Heart left ventricle (tissue), 13 donors: ENCODE data around the gene DNAJB14.
"Not testable (repeated sequence)": the region's sequence is repeated elsewhere in the genome, so short reads cannot be mapped to it uniquely, and the experiment has no call there.

Experiments
- POLR2A ChIP-seq, 2 donors: fragments of 450-650 bp; IDR thresholded peaks; one replicate each; pipeline ENCODE4 v1.6.1; 2017; ENCODE audit warnings: antibody characterized with exemption in 2 of 2, mild to moderate bottlenecking in 2 of 2, moderate library complexity in 2 of 2
- TF ChIP-seq, protein P1 (sequence below), 12 donors: fragments of 200-600 bp; sonication (generic) in 4 of 12; IDR thresholded peaks; one replicate each; pipeline versions ENCODE4 v1.5.0 to v1.8.0; 2018 to 2022; ENCODE audit warnings: antibody characterized with exemption in 12 of 12, mild to moderate bottlenecking in 5 of 12
- donor health status: ischemic (EF 13 %, LVEDD 7.1; RV severe dilation, severe dysfunction).
- donor health status: DM: no; HTN: yes; CAD: no.
- donor health status: DM: no; HTN: no; CAD: no.
- donor health status: ischemic (EF 25% LVEDD 6.9; RV normal size, moderate dysfunction).
- donor health status: ischemic (EF 25% LVEDD 5.7; RV mildly dilated, moderate dysfunction).
- donor health status: ischemic (EF 35%, LVEDD 5.7; RV mildly dilated, moderate dysfunction).
- donor health status: nonischemic (EF 11% LVEDD 7.7; RV severe dilation, severe dysfunction).
- donor health status: DM: yes; HTN: yes; CAD: no.
- donor health status: PGD.
- donor health status: ischemic (EF 29% LVEDD 5.4; RV normal size, mild dysfunction).
- donor health status: nonischemic (EF 23%, LVEDD 6.1; RV moderate dilation, normal function).

- TF ChIP-seq, protein P1, sequence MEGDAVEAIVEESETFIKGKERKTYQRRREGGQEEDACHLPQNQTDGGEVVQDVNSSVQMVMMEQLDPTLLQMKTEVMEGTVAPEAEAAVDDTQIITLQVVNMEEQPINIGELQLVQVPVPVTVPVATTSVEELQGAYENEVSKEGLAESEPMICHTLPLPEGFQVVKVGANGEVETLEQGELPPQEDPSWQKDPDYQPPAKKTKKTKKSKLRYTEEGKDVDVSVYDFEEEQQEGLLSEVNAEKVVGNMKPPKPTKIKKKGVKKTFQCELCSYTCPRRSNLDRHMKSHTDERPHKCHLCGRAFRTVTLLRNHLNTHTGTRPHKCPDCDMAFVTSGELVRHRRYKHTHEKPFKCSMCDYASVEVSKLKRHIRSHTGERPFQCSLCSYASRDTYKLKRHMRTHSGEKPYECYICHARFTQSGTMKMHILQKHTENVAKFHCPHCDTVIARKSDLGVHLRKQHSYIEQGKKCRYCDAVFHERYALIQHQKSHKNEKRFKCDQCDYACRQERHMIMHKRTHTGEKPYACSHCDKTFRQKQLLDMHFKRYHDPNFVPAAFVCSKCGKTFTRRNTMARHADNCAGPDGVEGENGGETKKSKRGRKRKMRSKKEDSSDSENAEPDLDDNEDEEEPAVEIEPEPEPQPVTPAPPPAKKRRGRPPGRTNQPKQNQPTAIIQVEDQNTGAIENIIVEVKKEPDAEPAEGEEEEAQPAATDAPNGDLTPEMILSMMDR (IDR thresholded peaks at IDR 0.05) = not testable (repeated sequence)
- not testable (repeated sequence) for TF ChIP-seq POLR2A (IDR thresholded peaks at IDR 0.05)
Measured at GRCh38 chr4:99958207-99958606, 11.8 kb upstream of the DNAJB14 start.
